Calu3 (cell line): ENCODE measurements around the gene FAM117B. TPM values are rescaled to one million over a fixed set of nuclear protein-coding genes. Genes with fewer than 3 reads are reported as not detected.

ENCODE experiments used
- BruUV-seq: library from RNA; stranded (reverse); fragments of 400-500 nt; replicated peaks from 2 replicates; lab custom pipeline; 2021; lab: Mats Ljungman, UMichigan
- CTCF ChIA-PET: fragments of 300-600 bp; sonication (Branson Sonifier 250); formaldehyde crosslinking; loops from one replicate; lab custom pipeline; 2022; ENCODE audit warnings: antibody characterized with exemption; lab: Charles Lee
- DNase-seq: peaks from one replicate; pipeline ENCODE4 v3.0.0; 2022
- H3K27ac Mint-ChIP-seq: one replicate; pipeline ENCODE4 v1.8.0; 2022; ENCODE audit warnings: mixed read lengths; ENCODE audit not compliant: unreplicated experiment
- H3K27me3 Mint-ChIP-seq: one replicate; pipeline ENCODE4 v1.8.0; 2022; ENCODE audit warnings: mixed read lengths; ENCODE audit not compliant: unreplicated experiment
- H3K36me3 Mint-ChIP-seq: one replicate; pipeline ENCODE4 v1.8.0; 2022; ENCODE audit warnings: mild to moderate bottlenecking, moderate library complexity, mixed read lengths; ENCODE audit not compliant: insufficient read depth, unreplicated experiment
- H3K4me1 Mint-ChIP-seq: one replicate; pipeline ENCODE4 v1.8.0; 2022; ENCODE audit warnings: mild to moderate bottlenecking, low read depth, mixed read lengths; ENCODE audit not compliant: unreplicated experiment
- H3K4me3 Mint-ChIP-seq: one replicate; pipeline ENCODE4 v1.8.0; 2022; ENCODE audit warnings: mild to moderate bottlenecking, low read depth, moderate library complexity, mixed read lengths; ENCODE audit not compliant: unreplicated experiment
- H3K9me3 Mint-ChIP-seq: one replicate; pipeline ENCODE4 v1.8.0; 2022; ENCODE audit warnings: low read depth, mixed read lengths; ENCODE audit not compliant: unreplicated experiment
- intact Hi-C: fragments of 100-400 bp; cut with micrococcal nuclease; formaldehyde crosslinking; loops from one replicate; pipeline ENCODE4 v1.10.0; 2022; ENCODE audit not compliant: unreplicated experiment
- total RNA-seq: library from RNA; stranded (reverse); gene quantifications from 2 replicates; pipeline ENCODE4 v1.2.3, GENCODE V29; 2022
- TF ChIP-seq, protein P1 (sequence below): fragments of 200-600 bp; IDR thresholded peaks from one replicate; pipeline ENCODE4 v1.8.0; 2022; ENCODE audit warnings: antibody characterized with exemption; ENCODE audit not compliant: unreplicated experiment

FAM117B gene
- total RNA-seq, 1 experiment from 2014 or later, result 7.5 TPM

DNA sequence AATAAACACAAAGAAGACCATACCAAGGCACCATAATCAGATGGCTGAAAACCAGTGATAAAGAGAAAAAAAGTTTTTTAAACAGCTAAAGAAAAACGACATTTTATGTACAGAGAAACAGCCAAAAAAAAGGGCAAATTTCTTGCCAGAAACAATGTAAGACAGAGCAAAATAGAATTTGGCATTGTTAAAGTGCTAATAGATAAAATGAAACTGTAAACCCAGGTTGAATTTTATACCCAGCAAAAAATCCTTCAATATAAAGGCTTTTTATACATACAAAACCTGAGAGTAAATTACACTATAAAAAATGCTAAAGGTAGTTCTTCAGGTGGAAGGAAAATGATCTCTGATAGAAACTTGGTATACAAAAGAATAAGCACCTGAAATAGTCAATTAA is 45.7 kb downstream of the FAM117B start:
- CTCF ChIA-PET, result no interaction called here
- no peak overlapping the region for H3K4me3 Mint-ChIP-seq
- H3K27me3 Mint-ChIP-seq, result no peaks in the 10 kb centered on the region
- H3K36me3 Mint-ChIP-seq, result no peaks in the 10 kb centered on the region
- no peak for DNase-seq
- intact Hi-C loops, result no loop called here
- TF ChIP-seq, protein P1, sequence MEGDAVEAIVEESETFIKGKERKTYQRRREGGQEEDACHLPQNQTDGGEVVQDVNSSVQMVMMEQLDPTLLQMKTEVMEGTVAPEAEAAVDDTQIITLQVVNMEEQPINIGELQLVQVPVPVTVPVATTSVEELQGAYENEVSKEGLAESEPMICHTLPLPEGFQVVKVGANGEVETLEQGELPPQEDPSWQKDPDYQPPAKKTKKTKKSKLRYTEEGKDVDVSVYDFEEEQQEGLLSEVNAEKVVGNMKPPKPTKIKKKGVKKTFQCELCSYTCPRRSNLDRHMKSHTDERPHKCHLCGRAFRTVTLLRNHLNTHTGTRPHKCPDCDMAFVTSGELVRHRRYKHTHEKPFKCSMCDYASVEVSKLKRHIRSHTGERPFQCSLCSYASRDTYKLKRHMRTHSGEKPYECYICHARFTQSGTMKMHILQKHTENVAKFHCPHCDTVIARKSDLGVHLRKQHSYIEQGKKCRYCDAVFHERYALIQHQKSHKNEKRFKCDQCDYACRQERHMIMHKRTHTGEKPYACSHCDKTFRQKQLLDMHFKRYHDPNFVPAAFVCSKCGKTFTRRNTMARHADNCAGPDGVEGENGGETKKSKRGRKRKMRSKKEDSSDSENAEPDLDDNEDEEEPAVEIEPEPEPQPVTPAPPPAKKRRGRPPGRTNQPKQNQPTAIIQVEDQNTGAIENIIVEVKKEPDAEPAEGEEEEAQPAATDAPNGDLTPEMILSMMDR, result no peak
- no TSS peak for BruUV-seq
- no peak overlapping the region for H3K27ac Mint-ChIP-seq
- H3K9me3 Mint-ChIP-seq, result peaks cover 12% of the 10 kb centered on the region
- no peaks in the 10 kb centered on the region for H3K4me1 Mint-ChIP-seq

DNA sequence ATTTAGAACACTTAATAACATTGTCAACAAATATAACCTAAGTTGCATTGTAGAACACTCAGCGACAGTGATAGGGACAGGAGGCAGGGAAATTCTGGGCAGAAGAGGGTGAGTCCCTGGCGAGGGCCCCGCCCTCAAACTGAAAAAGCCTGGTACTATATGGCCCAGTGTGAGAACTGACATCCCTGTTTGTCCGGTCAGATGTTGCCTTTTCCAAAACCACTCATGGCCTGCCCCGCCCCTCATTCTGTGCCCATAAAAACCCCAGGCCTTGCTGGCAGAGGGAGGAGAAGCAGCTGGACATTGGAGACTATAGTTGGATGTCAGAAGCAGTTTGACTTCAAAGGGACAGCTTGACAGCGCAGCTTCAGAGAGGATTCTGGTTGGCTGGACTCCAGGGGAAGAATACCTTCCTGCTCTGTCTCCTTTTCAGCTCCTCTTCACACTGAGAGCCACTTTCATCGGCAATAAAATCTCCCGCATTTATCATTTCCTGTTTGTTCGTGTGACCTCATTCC is 47.0 kb downstream of the FAM117B start:
- CTCF ChIA-PET, result interaction anchor here (0.6 kb wide), 1 partner anchor 534 kb away, joined by 3 read pairs; no protein-coding TSS in a partner anchor
- BruUV-seq, result no TSS peak
- Mint-ChIP-seq H3K27me3 (no peaks in the 10 kb centered on the region), H3K27ac (no peak overlapping the region), H3K4me3 (no peak overlapping the region), H3K4me1 (peaks cover 1% of the 10 kb centered on the region), H3K36me3 (no peaks in the 10 kb centered on the region), H3K9me3 (peaks cover 12% of the 10 kb centered on the region)
- DNase-seq, result no peak
- intact Hi-C loops, result no loop called here
- TF ChIP-seq, protein P1, result no peak

DNA sequence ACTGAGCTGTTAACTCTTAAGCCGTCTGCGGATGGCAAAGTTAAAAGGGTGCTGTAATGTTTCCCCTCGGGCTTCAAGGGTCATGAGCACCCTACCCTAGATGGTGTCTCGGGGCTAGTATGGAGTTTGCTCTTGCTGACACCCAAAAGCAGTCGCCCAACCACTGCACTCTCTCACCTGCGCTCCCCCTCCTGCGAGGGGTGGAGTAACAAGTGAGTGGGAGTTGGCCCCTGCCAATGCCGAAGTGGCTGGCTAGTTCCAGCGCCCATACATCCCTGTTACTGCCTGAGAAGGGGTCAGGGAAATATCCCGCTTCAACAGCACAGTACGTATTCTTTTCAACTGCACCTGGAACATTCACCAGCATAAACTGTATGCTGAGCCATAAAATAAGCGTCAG is 47.5 kb downstream of the FAM117B start:
- intact Hi-C loops, result no loop called here
- no peak overlapping the region for H3K4me3 Mint-ChIP-seq
- H3K4me1 Mint-ChIP-seq, result peaks cover 7% of the 10 kb centered on the region

DNA sequence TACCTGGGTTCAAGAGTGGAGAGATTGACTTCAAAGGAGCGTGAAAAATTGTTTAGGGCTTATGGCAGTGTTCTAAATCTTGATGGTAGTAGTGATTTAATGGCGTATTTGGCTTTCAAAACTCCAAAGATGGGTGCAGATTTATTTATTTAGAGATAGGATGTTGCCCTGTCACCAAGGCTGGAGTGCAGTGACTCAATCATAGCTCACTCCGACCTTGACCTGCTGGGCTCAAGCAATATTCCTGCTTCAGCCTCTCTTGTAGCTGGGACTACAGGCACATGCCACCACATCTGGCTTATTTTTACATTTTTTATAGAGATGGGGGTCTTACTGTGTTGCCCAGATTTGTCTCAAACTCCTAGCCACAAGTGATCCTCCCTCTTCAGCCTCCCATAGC is 52.5 kb downstream of the FAM117B start:
- TF ChIP-seq, protein P1, result no peak
- Mint-ChIP-seq H3K27me3 (no peaks in the 10 kb centered on the region), H3K9me3 (no peaks in the 10 kb centered on the region), H3K4me3 (no peak overlapping the region), H3K4me1 (peaks cover 19% of the 10 kb centered on the region), H3K27ac (no peak overlapping the region), H3K36me3 (no peaks in the 10 kb centered on the region)
- intact Hi-C loops, result no loop called here
- CTCF ChIA-PET, result no interaction called here
- no TSS peak for BruUV-seq
- DNase-seq, result no peak

More for the DNA sequence above, 47.5 kb downstream of the FAM117B start:
- Mint-ChIP-seq H3K27me3 (no peaks in the 10 kb centered on the region), H3K9me3 (peaks cover 12% of the 10 kb centered on the region), H3K36me3 (no peaks in the 10 kb centered on the region), H3K27ac (no peak overlapping the region)
- CTCF ChIA-PET, result interaction anchor here (0.6 kb wide), 1 partner anchor 533 kb away, joined by 3 read pairs; no protein-coding TSS in a partner anchor
- DNase-seq, result no peak
- TF ChIP-seq, protein P1, result no peak
- BruUV-seq, result no TSS peak
